Measurements from ENCODE around the gene ART4. TPM values are rescaled to one million over a fixed set of nuclear protein-coding genes. Genes with fewer than 3 reads are reported as not detected.
A peak's percentile ranks its signal among the peaks of the same experiment; 100 is the strongest.

The ART4 gene
- total RNA-seq, 3 donors from 2014 or later: not detected

DNA sequence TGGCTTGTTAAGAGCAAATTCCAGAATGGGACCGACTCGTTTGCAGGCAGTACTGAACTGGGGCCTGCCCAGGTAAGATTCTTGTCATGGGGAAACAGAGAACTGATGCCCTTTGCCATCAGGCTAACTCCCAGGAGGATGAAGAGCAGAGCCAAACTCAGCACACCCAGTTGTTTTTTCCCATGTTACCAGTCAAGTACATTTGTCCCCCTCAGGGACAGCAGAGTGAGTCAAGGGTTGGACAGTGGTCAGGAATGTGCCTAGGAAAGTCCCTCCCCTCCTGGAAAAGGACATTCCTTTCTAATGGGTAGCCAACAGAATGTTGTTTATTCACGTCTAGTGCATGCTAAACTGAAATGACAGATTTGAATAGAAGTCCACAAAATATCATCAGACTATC, 1.6 kb downstream of the ART4 start:
- Mint-ChIP-seq H3K4me3 (no peak overlapping the region), H3K27me3 (ENCODE audit: low read depth) (peaks cover 16% of the 10 kb centered on the region), H3K4me1 (ENCODE audit: low read depth) (peaks cover 2% of the 10 kb centered on the region), H3K36me3 (ENCODE audit: insufficient read depth) (peaks cover 3% of the 10 kb centered on the region), H3K9me3 (no peaks in the 10 kb centered on the region)
- DNase-seq: no peak
- no peak for ATAC-seq

DNA sequence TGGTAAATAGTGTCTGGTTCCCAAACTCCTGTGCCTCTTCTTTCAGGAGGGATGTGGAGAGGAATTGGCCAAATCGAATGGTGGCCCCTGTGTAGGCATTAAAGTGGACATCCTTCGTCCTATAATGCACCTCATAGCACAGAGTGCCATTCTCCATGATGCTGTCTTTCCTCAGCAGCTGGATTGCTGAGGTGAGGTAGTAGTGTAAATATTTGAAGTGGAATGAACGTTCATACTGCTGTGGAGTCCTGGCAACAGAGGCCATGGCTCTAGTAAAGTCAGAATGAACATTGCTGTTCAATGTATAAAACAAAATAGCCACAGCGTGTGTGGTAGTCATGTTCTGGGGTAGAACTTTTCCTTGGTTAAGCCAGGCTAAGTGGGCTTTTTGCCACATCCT, 2.7 kb downstream of the ART4 start:
- H3K36me3 Mint-ChIP-seq (ENCODE audit: insufficient read depth): peaks cover 3% of the 10 kb centered on the region

DNA sequence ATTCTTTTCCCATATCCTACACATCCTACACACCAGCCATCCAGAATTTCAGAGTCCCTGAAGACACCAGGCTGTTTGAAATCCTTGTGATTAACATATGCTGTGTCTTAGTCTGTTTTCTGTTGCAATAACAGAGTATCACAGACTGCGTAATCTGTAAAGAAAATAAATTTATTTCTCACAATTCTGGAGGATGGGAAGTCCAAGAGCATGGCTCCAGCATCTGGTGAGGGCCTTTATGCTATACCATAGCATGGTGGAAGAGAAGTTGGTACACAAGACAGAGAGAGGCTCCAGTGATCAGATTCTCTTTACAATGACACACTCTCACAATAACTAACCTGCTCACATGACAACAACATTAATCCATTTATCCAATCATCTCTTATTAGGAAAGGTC, 4.1 kb downstream of the ART4 start:
- ATAC-seq: no peak
- H3K4me1 Mint-ChIP-seq (ENCODE audit: low read depth): no peaks in the 10 kb centered on the region
- H3K27me3 Mint-ChIP-seq (ENCODE audit: low read depth): peaks cover 23% of the 10 kb centered on the region
- H3K4me3 Mint-ChIP-seq: no peak overlapping the region
- no peak for DNase-seq
- H3K36me3 Mint-ChIP-seq (ENCODE audit: insufficient read depth): peaks cover 3% of the 10 kb centered on the region
- H3K9me3 Mint-ChIP-seq: no peaks in the 10 kb centered on the region

More for the DNA sequence above, 2.7 kb downstream of the ART4 start:
- ATAC-seq: no peak
- H3K27me3 Mint-ChIP-seq (ENCODE audit: low read depth): peaks cover 20% of the 10 kb centered on the region
- no peaks in the 10 kb centered on the region for H3K9me3 Mint-ChIP-seq
- H3K4me3 Mint-ChIP-seq: no peak overlapping the region
- peaks cover 2% of the 10 kb centered on the region for H3K4me1 Mint-ChIP-seq (ENCODE audit: low read depth)
- no peak for DNase-seq

DNA sequence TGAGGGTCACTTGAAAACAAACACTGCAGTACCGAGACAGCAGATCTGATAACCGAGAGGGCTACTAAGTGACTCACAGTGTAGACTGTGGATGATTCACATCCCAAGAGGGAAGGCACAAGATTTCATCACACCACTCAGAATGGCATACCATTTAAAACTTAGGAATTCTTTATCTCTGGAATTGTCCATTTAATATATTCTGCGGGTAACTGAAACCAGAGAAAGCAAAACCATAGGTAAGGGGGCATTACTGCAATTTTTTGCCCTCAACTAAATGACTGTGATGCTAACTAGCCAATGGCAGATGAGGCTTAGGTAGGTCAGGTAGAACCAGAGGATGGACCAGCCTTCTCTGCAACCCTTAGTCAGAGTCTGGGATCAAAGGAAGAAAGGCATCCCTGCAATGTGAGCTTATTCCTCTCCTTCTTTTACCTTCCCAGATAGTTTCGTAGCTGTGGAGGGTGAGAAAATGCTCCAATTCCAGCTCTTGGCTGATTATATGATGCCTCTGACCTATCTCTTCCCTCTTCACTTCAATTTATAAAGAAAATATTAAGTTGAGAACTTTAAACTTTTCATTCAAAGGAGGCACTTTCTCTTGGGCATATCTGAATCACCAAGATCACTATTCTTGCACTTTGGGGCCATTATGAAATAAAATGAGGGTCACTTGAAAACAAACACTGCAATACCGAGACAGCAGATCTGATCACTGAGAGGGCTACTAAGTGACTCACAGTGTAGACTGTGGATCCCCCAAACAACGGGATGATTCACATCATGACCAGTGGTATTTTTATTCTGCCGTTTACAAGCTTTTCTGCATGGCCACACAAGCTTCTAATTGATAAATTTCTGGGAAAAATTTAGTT, 6.8 kb downstream of the ART4 start:
- H3K4me3 Mint-ChIP-seq: no peak overlapping the region
- no peak for DNase-seq
- H3K36me3 Mint-ChIP-seq (ENCODE audit: insufficient read depth): peaks cover 3% of the 10 kb centered on the region
- H3K4me1 Mint-ChIP-seq (ENCODE audit: low read depth): no peaks in the 10 kb centered on the region
- H3K9me3 Mint-ChIP-seq: no peaks in the 10 kb centered on the region
- peaks cover 30% of the 10 kb centered on the region for H3K27me3 Mint-ChIP-seq (ENCODE audit: low read depth)
- ATAC-seq: no peak

DNA sequence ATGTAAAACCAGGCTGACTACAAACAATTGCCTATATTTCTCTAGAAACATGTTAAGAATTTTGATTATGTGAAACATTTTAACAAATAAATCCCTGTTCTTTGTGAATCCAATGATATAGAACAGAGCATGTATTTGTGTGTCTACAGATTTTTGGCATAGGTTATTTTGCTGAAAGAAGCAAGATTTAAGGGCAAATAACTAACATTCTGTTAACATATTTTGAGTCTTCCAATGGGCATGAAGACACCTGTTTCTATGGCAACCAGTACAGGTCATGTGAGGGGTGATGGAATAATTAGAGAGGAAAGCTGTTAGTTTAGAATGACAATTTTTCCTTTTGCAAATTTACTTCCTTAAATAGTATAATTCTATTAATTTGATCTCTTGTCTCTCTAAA, 8.8 kb downstream of the ART4 start:
- ATAC-seq: no peak
- Mint-ChIP-seq H3K36me3 (ENCODE audit: insufficient read depth) (no peaks in the 10 kb centered on the region), H3K27me3 (ENCODE audit: low read depth) (peaks cover 25% of the 10 kb centered on the region), H3K4me3 (no peak overlapping the region), H3K4me1 (ENCODE audit: low read depth) (no peaks in the 10 kb centered on the region), H3K9me3 (no peaks in the 10 kb centered on the region)
- no peak for DNase-seq

DNA sequence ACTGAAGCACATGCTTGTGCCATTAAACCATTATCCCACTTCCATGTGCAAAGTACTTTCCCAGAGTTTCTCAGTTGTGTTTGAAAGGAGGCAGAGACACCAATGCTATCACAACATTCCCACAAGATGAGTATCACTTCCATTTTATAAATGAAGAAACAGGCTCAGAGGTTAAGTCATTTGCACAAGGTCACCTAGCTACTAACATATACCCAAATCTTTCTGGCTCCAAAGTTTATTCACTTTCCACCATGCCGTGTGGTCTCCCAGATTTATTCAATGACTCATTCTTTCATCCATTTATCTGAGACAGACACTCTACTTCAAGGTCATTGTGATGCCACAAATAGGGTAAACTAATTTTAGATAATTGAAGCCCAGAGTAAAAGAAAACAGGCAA, 9.4 kb downstream of the ART4 start:
- H3K9me3 Mint-ChIP-seq: no peaks in the 10 kb centered on the region
- no peaks in the 10 kb centered on the region for H3K4me1 Mint-ChIP-seq (ENCODE audit: low read depth)
- ATAC-seq (no peak), DNase-seq (no peak)
- peaks cover 20% of the 10 kb centered on the region for H3K27me3 Mint-ChIP-seq (ENCODE audit: low read depth)
- no peak overlapping the region for H3K4me3 Mint-ChIP-seq
- no peaks in the 10 kb centered on the region for H3K36me3 Mint-ChIP-seq (ENCODE audit: insufficient read depth)

DNA sequence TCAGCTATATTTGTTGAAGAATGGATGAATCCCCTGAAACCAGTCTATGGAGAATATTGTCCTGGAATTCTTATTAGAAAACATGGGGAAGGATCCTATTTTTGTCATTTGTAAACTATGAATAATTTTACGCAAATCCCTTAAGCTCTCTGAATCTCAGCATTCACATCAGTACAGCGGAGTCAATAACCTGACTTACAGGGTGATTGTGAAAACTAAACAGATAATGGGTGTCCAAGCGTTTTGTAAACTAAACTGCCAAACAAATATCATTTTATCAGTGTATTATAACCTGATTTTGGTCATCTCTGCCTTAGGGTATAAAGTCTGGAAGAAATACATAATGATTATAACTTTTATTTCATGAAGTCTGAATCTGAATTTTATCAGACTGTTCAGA, 10.0 kb downstream of the ART4 start:
- Mint-ChIP-seq H3K4me3 (no peak overlapping the region), H3K36me3 (ENCODE audit: insufficient read depth) (no peaks in the 10 kb centered on the region), H3K27me3 (ENCODE audit: low read depth) (peaks cover 20% of the 10 kb centered on the region), H3K4me1 (ENCODE audit: low read depth) (no peaks in the 10 kb centered on the region), H3K9me3 (no peaks in the 10 kb centered on the region)
- DNase-seq (no peak), ATAC-seq (no peak)

DNA sequence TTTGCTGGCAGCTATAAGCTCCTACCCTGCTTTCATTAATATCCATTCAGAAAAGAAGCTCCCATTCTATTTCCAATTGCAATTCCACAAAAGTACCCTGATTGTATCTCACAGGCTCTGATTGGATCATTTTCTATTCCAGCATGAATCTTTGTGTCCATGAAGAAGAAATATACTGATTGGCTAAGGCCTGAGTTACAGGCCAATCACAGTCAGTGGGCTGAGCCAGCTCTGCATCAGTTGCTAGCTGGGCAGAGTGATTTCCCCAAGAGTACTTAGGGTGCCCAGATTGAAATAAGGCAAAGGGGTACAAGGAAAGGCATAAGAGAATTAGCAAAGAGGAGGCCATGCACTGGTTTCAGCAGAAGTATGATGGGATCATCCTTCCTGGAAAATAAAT, 14.4 kb downstream of the ART4 start:
- no peak overlapping the region for H3K4me3 Mint-ChIP-seq
- ATAC-seq (peak in 1 of 2 donors; percentile 41), DNase-seq (no peak)
- H3K4me1 Mint-ChIP-seq (ENCODE audit: low read depth): peaks cover 4% of the 10 kb centered on the region
- H3K9me3 Mint-ChIP-seq: no peaks in the 10 kb centered on the region
- no peaks in the 10 kb centered on the region for H3K36me3 Mint-ChIP-seq (ENCODE audit: insufficient read depth)
- H3K27me3 Mint-ChIP-seq (ENCODE audit: low read depth): peaks cover 5% of the 10 kb centered on the region

DNA sequence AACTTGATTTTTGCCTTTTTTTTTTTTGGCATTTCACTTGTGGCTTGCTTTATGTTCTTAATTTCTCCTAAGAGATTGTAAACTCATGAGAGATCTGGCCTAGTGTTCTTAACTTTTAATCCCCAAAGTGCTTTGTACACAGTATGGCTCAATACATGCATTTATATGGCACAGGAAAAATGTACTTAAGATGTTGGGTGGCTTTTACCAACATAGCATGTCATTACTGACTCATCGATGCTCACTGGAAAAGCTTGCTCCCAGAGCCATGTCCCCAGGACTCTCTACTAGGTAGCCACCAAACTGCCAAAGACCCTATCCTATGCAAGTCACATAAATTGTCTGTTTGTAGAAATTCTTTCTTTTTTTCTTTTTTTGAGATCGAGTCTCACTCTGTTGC, 16.3 kb downstream of the ART4 start:
- H3K4me3 Mint-ChIP-seq: no peak overlapping the region
- ATAC-seq (no peak), DNase-seq (no peak)
- no peaks in the 10 kb centered on the region for H3K36me3 Mint-ChIP-seq (ENCODE audit: insufficient read depth)
- H3K9me3 Mint-ChIP-seq: no peaks in the 10 kb centered on the region
- peaks cover 3% of the 10 kb centered on the region for H3K27me3 Mint-ChIP-seq (ENCODE audit: low read depth)
- peaks cover 4% of the 10 kb centered on the region for H3K4me1 Mint-ChIP-seq (ENCODE audit: low read depth)

DNA sequence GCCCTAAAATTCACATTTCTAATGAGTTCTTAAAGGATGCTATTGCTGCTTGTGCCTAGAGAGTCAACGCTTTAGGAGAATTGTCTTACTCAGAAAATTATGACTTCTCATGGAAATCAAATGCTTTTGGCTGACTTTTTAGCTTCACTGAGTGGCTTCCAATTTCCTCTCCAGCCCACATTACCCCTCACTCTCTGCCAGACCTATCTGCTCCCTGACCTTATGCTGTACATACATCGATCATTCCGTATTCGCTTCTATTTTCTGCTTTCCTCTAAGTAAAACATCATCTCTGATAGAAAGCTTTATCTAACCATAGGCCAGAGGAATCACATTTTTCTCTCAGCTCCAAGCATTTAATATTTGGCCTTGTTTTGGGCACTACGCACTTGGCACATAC, 16.8 kb downstream of the ART4 start:
- Mint-ChIP-seq H3K27me3 (ENCODE audit: low read depth) (peaks cover 6% of the 10 kb centered on the region), H3K36me3 (ENCODE audit: insufficient read depth) (no peaks in the 10 kb centered on the region)

DNA sequence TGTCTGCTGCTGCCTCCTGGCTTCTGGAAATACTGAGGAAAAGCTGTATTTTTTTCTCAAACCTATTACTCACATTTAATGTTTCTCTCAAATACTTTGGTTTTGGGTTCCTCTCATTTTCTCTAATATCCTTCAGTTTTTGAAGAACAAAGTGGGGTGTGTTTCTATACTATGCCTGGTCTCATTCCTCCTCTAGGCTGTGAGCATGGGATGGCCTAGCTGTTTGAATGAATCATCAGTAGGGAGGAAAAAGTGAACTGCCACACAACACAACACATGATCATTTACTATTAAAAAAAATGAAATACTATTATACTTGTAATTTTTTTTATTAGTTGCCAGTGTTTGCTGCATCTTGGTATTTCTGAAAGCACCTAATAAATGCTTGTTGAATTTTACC, 18.1 kb downstream of the ART4 start:
- DNase-seq: no peak
- Mint-ChIP-seq H3K9me3 (no peaks in the 10 kb centered on the region), H3K4me1 (ENCODE audit: low read depth) (peaks cover 4% of the 10 kb centered on the region), H3K36me3 (ENCODE audit: insufficient read depth) (no peaks in the 10 kb centered on the region), H3K27me3 (ENCODE audit: low read depth) (peaks cover 8% of the 10 kb centered on the region), H3K4me3 (no peak overlapping the region)
- no peak for ATAC-seq

More for the DNA sequence above, 16.8 kb downstream of the ART4 start:
- ATAC-seq (no peak), DNase-seq (no peak)
- Mint-ChIP-seq H3K9me3 (no peaks in the 10 kb centered on the region), H3K4me3 (no peak overlapping the region), H3K4me1 (ENCODE audit: low read depth) (peaks cover 4% of the 10 kb centered on the region)

DNA sequence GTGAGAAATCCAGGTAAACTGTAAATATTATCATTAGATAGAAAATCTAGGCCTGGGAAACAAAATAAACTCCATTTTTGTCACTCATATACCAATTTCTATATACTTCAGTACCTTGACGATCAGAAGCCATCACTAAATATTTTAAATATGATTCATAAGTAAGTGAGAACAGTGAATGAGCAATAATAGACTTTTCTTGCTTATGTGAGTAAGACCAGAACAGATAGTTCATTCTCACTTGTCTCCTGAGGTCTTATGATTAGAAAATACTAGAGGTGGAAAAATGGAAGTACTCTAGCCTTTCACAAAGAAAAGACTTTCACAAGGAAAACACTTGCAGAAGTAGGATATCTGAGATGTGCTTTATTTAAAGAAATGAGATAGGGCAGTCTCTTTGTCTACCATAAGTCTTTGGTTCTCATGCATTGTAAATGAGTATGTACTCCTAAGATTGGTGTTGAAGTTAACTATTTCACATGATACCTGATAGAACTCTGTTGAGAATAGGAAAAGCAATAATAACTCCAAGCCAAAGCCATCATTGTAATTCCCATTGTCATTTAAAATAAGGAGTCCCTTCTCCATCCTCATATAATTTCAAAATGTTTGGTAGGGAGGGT, 19.2 kb downstream of the ART4 start:
- Mint-ChIP-seq H3K27me3 (ENCODE audit: low read depth) (peaks cover 8% of the 10 kb centered on the region), H3K36me3 (ENCODE audit: insufficient read depth) (no peaks in the 10 kb centered on the region), H3K9me3 (no peaks in the 10 kb centered on the region), H3K4me3 (no peak overlapping the region), H3K4me1 (ENCODE audit: low read depth) (peaks cover 4% of the 10 kb centered on the region)
- DNase-seq: no peak
- peak; percentile 78 to 80 for ATAC-seq

DNA sequence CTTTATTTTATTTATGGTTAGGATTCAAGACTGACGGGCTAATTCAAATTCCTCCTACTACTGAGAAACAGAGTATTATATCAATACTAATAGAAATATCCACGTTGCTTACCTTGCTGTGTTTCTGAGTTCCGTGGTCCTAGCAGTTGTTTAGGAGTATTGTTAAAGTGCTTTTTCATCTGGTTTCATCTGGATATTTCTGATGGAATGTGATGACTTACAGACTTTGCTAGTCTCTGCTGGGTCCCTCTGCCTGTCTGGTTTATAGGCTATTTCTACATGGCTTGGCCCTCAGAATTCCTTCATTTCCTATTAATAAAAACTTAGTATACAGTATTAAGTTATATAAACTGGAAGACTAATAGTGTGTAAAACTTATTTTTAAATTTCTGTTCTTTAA, 29.3 kb downstream of the ART4 start, which contains the start of gene SMCO3:
SMCO3 (minus strand) TSS at position 169 of the 400 bp plus-strand sequence. CDS start 7,502 bp downstream, outside the sequence.
- ATAC-seq (no peak), DNase-seq (no peak)
- peaks cover 18% of the 10 kb centered on the region for H3K4me1 Mint-ChIP-seq (ENCODE audit: low read depth)
- no peaks in the 10 kb centered on the region for H3K27me3 Mint-ChIP-seq (ENCODE audit: low read depth)
- peaks cover 8% of the 10 kb centered on the region for H3K9me3 Mint-ChIP-seq
- no peaks in the 10 kb centered on the region for H3K36me3 Mint-ChIP-seq (ENCODE audit: insufficient read depth)
- H3K4me3 Mint-ChIP-seq: no peak within 1 kb of the TSS

DNA sequence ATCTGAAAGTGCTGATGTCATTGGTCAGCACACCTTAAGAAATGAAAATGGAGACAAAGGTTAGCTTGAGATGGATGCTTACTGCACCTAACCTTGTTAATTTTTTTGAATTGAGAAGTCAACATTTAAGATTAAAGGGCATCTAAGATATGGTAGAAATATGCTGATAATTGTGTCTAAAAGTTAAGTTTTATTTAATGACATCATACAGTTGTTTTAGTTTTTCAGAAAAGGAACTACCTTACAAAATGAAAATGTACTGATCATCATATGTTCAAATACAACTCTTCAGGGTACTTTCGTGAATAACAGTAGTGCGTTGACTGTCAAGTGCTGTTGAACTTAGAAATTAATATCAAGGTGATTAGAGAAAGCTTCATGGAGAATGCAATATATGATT, 31.8 kb downstream of the ART4 start:
- no peak overlapping the region for H3K4me3 Mint-ChIP-seq
- H3K36me3 Mint-ChIP-seq (ENCODE audit: insufficient read depth): no peaks in the 10 kb centered on the region
- DNase-seq (no peak), ATAC-seq (no peak)
- H3K4me1 Mint-ChIP-seq (ENCODE audit: low read depth): peaks cover 14% of the 10 kb centered on the region
- no peaks in the 10 kb centered on the region for H3K27me3 Mint-ChIP-seq (ENCODE audit: low read depth)
- H3K9me3 Mint-ChIP-seq: no peaks in the 10 kb centered on the region

DNA sequence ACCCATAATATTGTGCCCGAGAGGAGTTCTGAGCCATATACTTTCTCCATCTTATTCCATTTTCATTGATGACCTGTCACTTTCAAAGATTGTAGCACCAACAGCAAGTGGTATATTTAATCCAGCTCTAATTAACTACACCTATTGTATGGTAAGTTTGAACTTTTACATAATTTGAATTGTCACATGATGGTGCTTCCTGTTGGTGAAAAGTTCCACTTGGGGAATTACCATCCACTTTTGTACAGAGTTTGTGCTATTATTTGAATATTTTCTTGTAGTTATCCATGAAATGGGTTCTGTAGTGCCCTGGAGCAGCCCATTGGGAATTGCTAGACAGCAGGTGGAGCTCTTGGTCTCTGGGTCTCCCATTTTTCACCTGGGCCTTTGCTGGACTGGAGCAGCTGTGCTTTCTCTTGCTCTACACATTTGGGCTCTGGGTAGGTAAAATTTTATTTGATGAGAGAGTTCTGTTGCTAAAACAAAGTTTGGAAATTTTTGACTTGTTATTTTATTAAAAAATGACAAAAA, 32.3 kb downstream of the ART4 start:
- Mint-ChIP-seq H3K27me3 (ENCODE audit: low read depth) (no peaks in the 10 kb centered on the region), H3K4me3 (no peak overlapping the region), H3K4me1 (ENCODE audit: low read depth) (peaks cover 14% of the 10 kb centered on the region), H3K36me3 (ENCODE audit: insufficient read depth) (no peaks in the 10 kb centered on the region), H3K9me3 (no peaks in the 10 kb centered on the region)
- ATAC-seq: no peak
- no peak for DNase-seq

All from activated T-cell treated with anti-CD3 and anti-CD28 coated beads, Interleukin-2, amount 50 U/mL, for 4 hours (primary cell).